CD4-positive, CD25-positive, alpha-beta regulatory T cell (primary cell): ENCODE data around the gene INPPL1. TPM values are rescaled to one million over a fixed set of nuclear protein-coding genes. Genes with fewer than 3 reads are reported as not detected.

ENCODE experiments used
- ATAC-seq, 2 donors: fragments of 150-1000 bp; cut with Tn5 transposase; one replicate each; pipeline ENCODE4 v1.10.0; 2021; ENCODE audit warnings: low read depth in 2 of 2, moderate number of reproducible peaks in 2 of 2, moderate library complexity in 1 of 2
- DNase-seq, 3 donors: peaks; one replicate each; pipeline versions ENCODE4 v3.0.0 to v3.0.0-alpha.2; 2012 to 2022; ENCODE audit warnings: mixed read lengths in 1 of 3
- H3K27ac ChIP-seq: one replicate; pipeline ENCODE4 v1.7.0; 2013; ENCODE audit warnings: mild to moderate bottlenecking, low read length; ENCODE audit not compliant: insufficient read depth, poor library complexity, severe bottlenecking
- H3K27me3 ChIP-seq: one replicate; pipeline ENCODE4 v1.7.0; 2013; ENCODE audit warnings: low read length; ENCODE audit not compliant: control insufficient read depth, insufficient read depth
- H3K36me3 ChIP-seq: one replicate; pipeline ENCODE4 v1.7.0; 2013; ENCODE audit warnings: mild to moderate bottlenecking, low read length, moderate library complexity; ENCODE audit not compliant: control insufficient read depth, insufficient read depth
- H3K4me1 ChIP-seq: 2 replicates; pipeline ENCODE4 v1.7.0; 2013; ENCODE audit warnings: mild to moderate bottlenecking, low read length; ENCODE audit not compliant: insufficient read depth, control insufficient read depth, poor library complexity, severe bottlenecking
- H3K4me3 ChIP-seq: one replicate; pipeline ENCODE4 v1.7.0; 2013; ENCODE audit warnings: low read depth, mild to moderate bottlenecking, low read length, moderate library complexity
- H3K9me3 ChIP-seq, 2 experiments: 1 replicate in 1 of 2; 2 replicates in 1 of 2; pipeline ENCODE4 v1.7.0; 2013; ENCODE audit warnings: low read length in 2 of 2, mild to moderate bottlenecking in 1 of 2, moderate library complexity in 1 of 2; ENCODE audit not compliant: control insufficient read depth in 2 of 2
- H3K27ac Mint-ChIP-seq, 3 donors: one replicate each; pipeline ENCODE4 v1.8.0; 2020 to 2022; ENCODE audit warnings: mild to moderate bottlenecking in 3 of 3, mixed read lengths in 3 of 3, moderate library complexity in 2 of 3
- H3K27me3 Mint-ChIP-seq: one replicate; pipeline ENCODE4 v1.8.0; 2022; ENCODE audit warnings: mild to moderate bottlenecking, mixed read lengths
- H3K36me3 Mint-ChIP-seq: one replicate; pipeline ENCODE4 v1.8.0; 2020; ENCODE audit warnings: mixed read lengths
- H3K4me1 Mint-ChIP-seq, 4 donors: one replicate each; pipeline ENCODE4 v1.8.0; 2020 to 2022; ENCODE audit warnings: mixed read lengths in 4 of 4, mild to moderate bottlenecking in 1 of 4
- H3K4me3 Mint-ChIP-seq, 4 donors: one replicate each; pipeline ENCODE4 v1.8.0; 2020 to 2022; ENCODE audit warnings: mild to moderate bottlenecking in 4 of 4, mixed read lengths in 4 of 4, moderate library complexity in 3 of 4
- H3K9me3 Mint-ChIP-seq, 7 donors: one replicate each; pipeline ENCODE4 v1.8.0; 2020 to 2022; ENCODE audit warnings: mixed read lengths in 7 of 7, mild to moderate bottlenecking in 3 of 7, moderate library complexity in 2 of 7
- polyA plus RNA-seq, 4 donors: library from polyadenylated mRNA; unstranded; fragments of 300-500 nt; fragmentation: Illumina TruSeq; gene quantifications; one replicate each; pipeline ENCODE4 v1.2.3, GENCODE V29; 2021
- total RNA-seq: library from RNA; stranded (reverse); gene quantifications from one replicate; pipeline ENCODE4 v1.2.3, GENCODE V29; 2022

INPPL1 gene
- total and polyA plus RNA-seq, 5 donors from 2014 or later = 3.6 to 101 (median 4.3) TPM

DNA sequence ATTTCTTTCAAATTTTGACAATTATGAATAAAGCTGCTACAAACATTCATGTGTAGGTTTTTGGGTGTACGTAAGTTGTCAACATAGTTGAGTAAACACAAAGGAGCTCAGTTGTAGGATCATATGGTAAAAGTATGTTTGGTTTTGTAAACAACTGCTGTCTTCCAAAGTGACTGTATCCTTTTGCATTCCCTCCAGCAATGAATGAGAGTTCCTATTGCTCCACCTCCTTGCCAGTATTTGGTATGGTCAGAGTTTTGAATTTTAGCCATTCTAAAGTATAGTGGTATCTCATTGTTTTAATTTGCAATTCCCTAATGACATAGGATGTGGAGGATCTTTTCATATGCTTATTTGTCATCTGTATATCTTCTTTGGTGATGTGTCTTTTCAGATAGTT, 47.4 kb downstream of the INPPL1 start:
- no peaks in the 10 kb centered on the region for H3K9me3 Mint-ChIP-seq
- Histone ChIP-seq H3K4me3 (no peak overlapping the region), H3K9me3 (no peaks in the 10 kb centered on the region), H3K27me3 (peaks cover 7% of the 10 kb centered on the region), H3K27ac (no peak overlapping the region), H3K36me3 (no peaks in the 10 kb centered on the region), H3K4me1 (no peaks in the 10 kb centered on the region)
- ATAC-seq (no peak), DNase-seq (no peak)
- H3K27ac Mint-ChIP-seq = no peak overlapping the region
- H3K4me1 Mint-ChIP-seq = peaks cover 0 to 11% (median 2%) of the 10 kb centered on the region in 4 donors
- H3K4me3 Mint-ChIP-seq = no peak overlapping the region
- peaks cover 3% of the 10 kb centered on the region for H3K36me3 Mint-ChIP-seq
- peaks cover 26% of the 10 kb centered on the region for H3K27me3 Mint-ChIP-seq

DNA sequence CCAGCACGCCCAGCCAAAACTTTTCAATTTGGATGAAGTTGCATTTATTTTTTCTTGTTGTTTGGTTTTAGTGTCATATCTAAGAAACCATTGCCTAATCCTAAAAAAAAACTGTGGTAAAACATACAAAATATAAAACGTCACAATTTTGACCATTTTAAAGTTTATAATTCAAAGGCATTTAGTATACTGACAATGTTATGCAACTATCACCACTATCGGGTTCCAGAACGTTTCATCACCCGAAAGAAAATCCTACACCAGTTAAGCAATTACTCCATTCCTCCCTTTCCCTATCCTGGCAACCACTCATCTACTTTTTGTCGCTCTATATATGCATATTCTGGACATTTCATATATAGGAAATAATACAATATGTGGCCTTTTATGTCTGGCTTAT, 49.9 kb downstream of the INPPL1 start:
- ATAC-seq = no peak
- Mint-ChIP-seq H3K9me3 (no peaks in the 10 kb centered on the region), H3K4me1 (peaks cover 0 to 7% (median under 1%) of the 10 kb centered on the region in 4 donors), H3K4me3 (no peak overlapping the region), H3K36me3 (no peaks in the 10 kb centered on the region), H3K27ac (no peak overlapping the region), H3K27me3 (peaks cover 24% of the 10 kb centered on the region)
- Histone ChIP-seq H3K9me3 (no peaks in the 10 kb centered on the region), H3K27me3 (peaks cover 5% of the 10 kb centered on the region), H3K36me3 (no peaks in the 10 kb centered on the region), H3K4me1 (no peaks in the 10 kb centered on the region), H3K4me3 (no peak overlapping the region), H3K27ac (no peak overlapping the region)
- DNase-seq = no peak

DNA sequence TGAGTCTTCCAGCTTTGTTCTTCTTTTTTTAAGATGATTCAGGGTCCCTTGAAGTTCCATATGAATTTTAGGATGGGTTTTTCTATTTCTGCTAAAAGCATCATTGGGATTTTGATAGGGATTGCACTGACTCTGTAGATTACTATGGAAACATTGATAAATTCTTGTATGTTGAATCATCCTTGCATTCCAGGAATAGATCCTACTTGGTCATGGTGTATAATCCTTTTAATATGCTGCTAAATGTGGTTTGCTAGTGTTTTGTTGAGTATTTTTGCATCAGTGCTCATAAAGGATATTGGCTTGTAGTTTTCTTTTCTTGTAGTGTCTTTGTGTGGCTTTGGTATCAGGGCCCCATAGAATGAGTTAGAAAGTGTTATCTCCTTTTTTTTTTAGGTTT, 54.3 kb downstream of the INPPL1 start:
- no peak for DNase-seq
- Histone ChIP-seq H3K27ac (no peak overlapping the region), H3K36me3 (no peaks in the 10 kb centered on the region), H3K9me3 (peaks cover 0 to 2% of the 10 kb centered on the region in 2 experiments), H3K4me1 (no peaks in the 10 kb centered on the region), H3K27me3 (peaks cover 12% of the 10 kb centered on the region), H3K4me3 (no peak overlapping the region)
- Mint-ChIP-seq H3K4me1 (no peaks in the 10 kb centered on the region), H3K4me3 (no peak overlapping the region), H3K36me3 (no peaks in the 10 kb centered on the region), H3K27ac (no peak overlapping the region), H3K9me3 (peaks cover 0 to 2% (median 0%) of the 10 kb centered on the region in 7 donors), H3K27me3 (peaks cover 46% of the 10 kb centered on the region)
- no peak for ATAC-seq

DNA sequence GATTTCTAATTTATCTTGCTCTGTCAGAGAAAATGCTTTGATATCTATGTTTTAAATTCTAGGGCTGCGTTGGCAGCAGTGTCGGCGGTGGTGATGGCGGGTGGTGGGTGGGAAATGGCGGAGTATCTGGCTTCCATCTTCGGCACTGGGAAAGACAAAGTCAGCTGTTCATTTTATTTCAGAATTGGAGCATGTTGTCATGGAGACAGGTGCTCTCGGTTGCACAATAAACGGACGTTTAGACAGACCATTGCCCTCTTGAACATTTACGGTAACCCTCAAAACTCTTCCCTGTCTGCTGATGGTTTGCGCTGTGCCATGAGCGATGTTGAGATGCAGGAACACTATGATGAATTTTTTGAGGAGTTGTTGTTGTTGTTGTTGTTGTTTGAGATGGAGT, 55.5 kb downstream of the INPPL1 start:
- peaks cover 0 to 3% (median 0%) of the 10 kb centered on the region in 7 donors for H3K9me3 Mint-ChIP-seq
- no peaks in the 10 kb centered on the region for H3K4me1 Mint-ChIP-seq
- no peak overlapping the region for H3K4me3 Mint-ChIP-seq
- H3K4me3 ChIP-seq = no peak overlapping the region
- H3K27ac Mint-ChIP-seq = peak overlapping the region in 1 of 3 donors; percentile 50
- H3K36me3 ChIP-seq = no peaks in the 10 kb centered on the region
- H3K4me1 ChIP-seq = no peaks in the 10 kb centered on the region
- peaks cover 44% of the 10 kb centered on the region for H3K27me3 Mint-ChIP-seq
- H3K27ac ChIP-seq = no peak overlapping the region
- no peak for ATAC-seq
- H3K36me3 Mint-ChIP-seq = no peaks in the 10 kb centered on the region
- H3K9me3 ChIP-seq = peaks cover 0 to 2% of the 10 kb centered on the region in 2 experiments
- DNase-seq = no peak
- peaks cover 19% of the 10 kb centered on the region for H3K27me3 ChIP-seq

DNA sequence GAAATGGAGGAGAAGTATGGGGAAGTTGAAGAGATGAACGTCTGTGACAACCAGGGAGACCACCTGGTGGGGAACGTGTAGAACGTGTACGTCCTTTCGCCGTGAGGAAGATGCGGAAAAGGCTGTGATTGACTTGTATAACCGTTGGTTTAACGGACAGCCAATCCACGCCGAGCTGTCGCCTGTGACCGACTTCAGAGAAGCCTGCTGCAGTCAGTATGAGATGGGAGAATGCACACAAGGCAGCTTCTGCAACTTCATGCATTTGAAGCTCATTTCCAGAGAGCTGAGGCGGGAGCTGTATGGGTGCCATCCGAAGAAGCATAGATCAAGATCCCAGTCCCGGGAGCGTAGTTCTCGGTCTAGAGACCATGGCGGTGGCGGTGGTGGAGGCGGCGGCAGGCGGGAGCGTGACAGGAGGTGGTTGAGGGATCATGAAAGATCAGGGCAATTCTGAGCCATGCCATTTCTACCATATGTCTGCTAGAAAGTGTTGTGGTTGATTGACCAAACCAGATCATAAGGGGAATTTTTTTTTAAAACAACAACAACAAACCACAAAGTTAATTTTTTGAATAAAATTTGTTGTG, 56.3 kb downstream of the INPPL1 start:
- H3K27me3 Mint-ChIP-seq = peaks cover 44% of the 10 kb centered on the region
- Histone ChIP-seq H3K4me3 (no peak overlapping the region), H3K36me3 (no peaks in the 10 kb centered on the region), H3K27ac (no peak overlapping the region), H3K4me1 (no peaks in the 10 kb centered on the region), H3K9me3 (peaks cover 0 to 2% of the 10 kb centered on the region in 2 experiments), H3K27me3 (peaks cover 20% of the 10 kb centered on the region)
- no peaks in the 10 kb centered on the region for H3K4me1 Mint-ChIP-seq
- H3K36me3 Mint-ChIP-seq = no peaks in the 10 kb centered on the region
- ATAC-seq = no peak
- H3K4me3 Mint-ChIP-seq = no peak overlapping the region
- DNase-seq = no peak
- peaks cover 0 to 4% (median 0%) of the 10 kb centered on the region in 7 donors for H3K9me3 Mint-ChIP-seq
- H3K27ac Mint-ChIP-seq = peak overlapping the region in 1 of 3 donors; percentile 44

DNA sequence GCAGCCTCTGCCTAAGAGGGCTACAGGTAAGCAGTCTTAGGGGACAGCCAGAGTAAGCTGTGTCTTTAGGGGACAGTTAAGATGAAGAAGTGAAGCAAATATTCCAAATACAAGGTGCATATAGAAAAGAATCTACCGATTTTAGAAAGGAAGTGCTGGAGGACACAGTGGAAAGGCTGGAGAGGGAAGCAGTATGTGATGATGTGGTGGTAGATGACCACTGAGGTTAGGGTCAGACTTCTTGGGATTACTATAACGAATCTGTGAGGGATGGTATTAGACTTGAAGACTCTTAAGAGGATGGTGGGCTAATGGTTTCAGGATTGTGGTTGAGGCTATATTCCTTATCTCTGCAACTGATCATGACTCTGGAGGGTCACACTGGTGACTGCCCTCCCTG, 59.4 kb downstream of the INPPL1 start:
- H3K36me3 Mint-ChIP-seq = no peaks in the 10 kb centered on the region
- no peak overlapping the region for H3K27ac Mint-ChIP-seq
- H3K4me1 Mint-ChIP-seq = no peaks in the 10 kb centered on the region
- Histone ChIP-seq H3K27me3 (peaks cover 17% of the 10 kb centered on the region), H3K36me3 (no peaks in the 10 kb centered on the region), H3K9me3 (peaks cover 0 to 2% of the 10 kb centered on the region in 2 experiments), H3K27ac (no peak overlapping the region), H3K4me1 (no peaks in the 10 kb centered on the region), H3K4me3 (no peak overlapping the region)
- ATAC-seq = no peak
- H3K27me3 Mint-ChIP-seq = peaks cover 38% of the 10 kb centered on the region
- DNase-seq = no peak
- peaks cover 0 to 4% (median 0%) of the 10 kb centered on the region in 7 donors for H3K9me3 Mint-ChIP-seq
- no peak overlapping the region for H3K4me3 Mint-ChIP-seq

DNA sequence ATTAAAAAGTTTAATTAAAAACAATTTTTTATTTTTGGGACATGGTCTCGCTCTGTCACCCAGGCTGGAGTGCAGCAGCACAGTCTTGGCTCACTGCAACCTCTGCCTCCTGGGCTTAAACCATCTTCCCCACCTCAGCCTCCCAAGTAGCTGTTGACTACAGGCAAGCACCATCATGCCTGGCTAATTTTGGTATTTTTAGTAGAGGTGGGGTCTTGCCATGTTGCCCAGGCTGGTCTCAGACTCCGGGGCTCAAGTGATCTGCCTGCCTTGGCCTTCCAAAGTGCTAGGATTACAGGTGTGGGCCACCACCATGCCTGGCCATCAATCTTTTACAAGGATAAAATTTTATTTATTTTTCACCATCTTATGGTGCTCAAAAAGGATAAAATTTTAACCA, 62.7 kb downstream of the INPPL1 start:
- Histone ChIP-seq H3K27ac (no peak overlapping the region), H3K4me3 (no peak overlapping the region), H3K36me3 (no peaks in the 10 kb centered on the region), H3K4me1 (no peaks in the 10 kb centered on the region), H3K27me3 (peaks cover 15% of the 10 kb centered on the region), H3K9me3 (no peaks in the 10 kb centered on the region)
- Mint-ChIP-seq H3K9me3 (peaks cover 0 to 2% (median 0%) of the 10 kb centered on the region in 7 donors), H3K4me3 (no peak overlapping the region), H3K4me1 (no peaks in the 10 kb centered on the region), H3K27me3 (peaks cover 12% of the 10 kb centered on the region), H3K27ac (no peak overlapping the region), H3K36me3 (no peaks in the 10 kb centered on the region)
- no peak for DNase-seq
- no peak for ATAC-seq
